Hepatic stellate cell (primary cell): ENCODE results near the gene CTBP2.

Experiments used
- DNase-seq: peaks from one replicate; pipeline ENCODE4 v3.0.0; 2011; ENCODE audit warnings: low spot score

CTBP2 gene

GRCh38 chr10:124977161-124977560, 183.2 kb downstream of the CTBP2 start:
- DNase-seq: no peak

GRCh38 chr10:124975977-124976514, 184.3 kb downstream of the CTBP2 start:
- DNase-seq: no peak

GRCh38 chr10:124974131-124974530, 186.2 kb downstream of the CTBP2 start:
- no peak for DNase-seq

GRCh38 chr10:124972637-124973036, 187.7 kb downstream of the CTBP2 start:
- no peak for DNase-seq

- no peak for DNase-seq
Measured at GRCh38 chr10:124971276-124971675, 189.1 kb downstream of the CTBP2 start.

- no peak for DNase-seq
Measured at GRCh38 chr10:124967255-124967654, 193.1 kb downstream of the CTBP2 start.

- DNase-seq: no peak
Measured at GRCh38 chr10:124966008-124966407, 194.4 kb downstream of the CTBP2 start.

- no peak for DNase-seq
Measured at GRCh38 chr10:124963866-124964720, 196.3 kb downstream of the CTBP2 start.

GRCh38 chr10:124962421-124962820, 197.9 kb downstream of the CTBP2 start:
- DNase-seq: no peak

- no peak for DNase-seq
Measured at GRCh38 chr10:124961248-124961570, 199.2 kb downstream of the CTBP2 start.

- no peak for DNase-seq
Measured at GRCh38 chr10:124959564-124959963, 200.8 kb downstream of the CTBP2 start.

- no peak for DNase-seq
Measured at GRCh38 chr10:124957404-124957947, 202.9 kb downstream of the CTBP2 start.

- no peak for DNase-seq
Measured at GRCh38 chr10:124956764-124957163, 203.6 kb downstream of the CTBP2 start.

GRCh38 chr10:124955868-124956267, 204.5 kb downstream of the CTBP2 start:
- no peak for DNase-seq

- no peak for DNase-seq
Measured at GRCh38 chr10:124955243-124955642, 205.1 kb downstream of the CTBP2 start.

GRCh38 chr10:124953421-124953820, 206.9 kb downstream of the CTBP2 start:
- DNase-seq: no peak

GRCh38 chr10:124952123-124952522, 208.2 kb downstream of the CTBP2 start:
- DNase-seq: no peak

- DNase-seq: no peak
Measured at GRCh38 chr10:124949543-124949942, 210.8 kb downstream of the CTBP2 start.

GRCh38 chr10:124946945-124947344, 213.4 kb downstream of the CTBP2 start:
- no peak for DNase-seq

GRCh38 chr10:124944982-124945381, 215.4 kb downstream of the CTBP2 start:
- no peak for DNase-seq

GRCh38 chr10:124943301-124944092, 216.9 kb downstream of the CTBP2 start:
- DNase-seq: no peak

- DNase-seq: no peak
Measured at GRCh38 chr10:124942317-124943169, 217.8 kb downstream of the CTBP2 start.
